H9 (cell line): ENCODE results near the gene GUK1. TPM values are rescaled to one million over a fixed set of nuclear protein-coding genes. Genes with fewer than 3 reads are reported as not detected.
A peak's percentile ranks its signal among the peaks of the same experiment; 100 is the strongest.

Source experiments
- DNase-seq: peaks from one replicate; pipeline ENCODE4 v3.0.0-alpha.2; 2017
- H2AFZ ChIP-seq: one replicate; pipeline ENCODE4 v1.6.1; 2013; ENCODE audit warnings: mild to moderate bottlenecking, low read length, control low read depth, moderate library complexity
- H2AK5ac ChIP-seq: 2 replicates; pipeline ENCODE4 v1.6.1; 2013; ENCODE audit warnings: low read length, control low read depth, mixed read lengths; ENCODE audit not compliant: insufficient read length
- H2BK120ac ChIP-seq: one replicate; pipeline ENCODE4 v1.6.1; 2013; ENCODE audit warnings: low read depth, mild to moderate bottlenecking, low read length, control low read depth, inconsistent platforms; ENCODE audit not compliant: poor library complexity, severe bottlenecking
- H2BK12ac ChIP-seq: 2 replicates; pipeline ENCODE4 v1.6.1; 2013; ENCODE audit warnings: low read length, control low read depth, mixed read lengths, low read depth; ENCODE audit not compliant: insufficient read length
- H2BK15ac ChIP-seq: 2 replicates; pipeline ENCODE4 v1.6.1; 2013; ENCODE audit warnings: low read depth, low read length, control low read depth
- H2BK20ac ChIP-seq: one replicate; pipeline ENCODE4 v1.6.1; 2013; ENCODE audit warnings: low read depth, mild to moderate bottlenecking, low read length, control low read depth, inconsistent platforms; ENCODE audit not compliant: poor library complexity, severe bottlenecking
- H2BK5ac ChIP-seq: 2 replicates; pipeline ENCODE4 v1.6.1; 2013; ENCODE audit warnings: low read length, control low read depth, mixed read lengths; ENCODE audit not compliant: insufficient read length
- H3K14ac ChIP-seq: 2 replicates; pipeline ENCODE4 v1.6.1; 2013; ENCODE audit warnings: low read length, control low read depth; ENCODE audit not compliant: insufficient read depth
- H3K18ac ChIP-seq: 2 replicates; pipeline ENCODE4 v1.6.1; 2013; ENCODE audit warnings: low read depth, mild to moderate bottlenecking, mixed read lengths, low read length, control low read depth; ENCODE audit not compliant: insufficient read length
- H3K23ac ChIP-seq: 2 replicates; pipeline ENCODE4 v1.6.1; 2013; ENCODE audit warnings: low read length, control low read depth, mixed read lengths, low read depth; ENCODE audit not compliant: insufficient read length
- H3K23me2 ChIP-seq: 2 replicates; pipeline ENCODE4 v1.6.1; 2013; ENCODE audit warnings: low read depth, mild to moderate bottlenecking, mixed read lengths, low read length, control low read depth; ENCODE audit not compliant: insufficient read length, poor library complexity, severe bottlenecking
- H3K27ac ChIP-seq: 2 replicates; pipeline ENCODE4 v1.5.1; 2013; ENCODE audit warnings: low read length, control low read depth, mixed read lengths, low read depth; ENCODE audit not compliant: insufficient read length
- H3K27me3 ChIP-seq: 2 replicates; pipeline ENCODE4 v1.6.1; 2013; ENCODE audit warnings: low read length, control low read depth, inconsistent platforms; ENCODE audit not compliant: insufficient read depth
- H3K4ac ChIP-seq: 2 replicates; pipeline ENCODE4 v1.6.1; 2013; ENCODE audit warnings: low read depth, mild to moderate bottlenecking, control low read depth, inconsistent platforms, low read length, moderate library complexity
- H3K4me1 ChIP-seq: 2 replicates; pipeline ENCODE4 v1.6.1; 2013; ENCODE audit warnings: low read length, control low read depth, inconsistent platforms; ENCODE audit not compliant: insufficient read depth
- H3K4me2 ChIP-seq: 2 replicates; pipeline ENCODE4 v1.6.1; 2013; ENCODE audit warnings: low read length, control low read depth, mixed read lengths; ENCODE audit not compliant: insufficient read length, insufficient read depth
- H3K56ac ChIP-seq: 2 replicates; pipeline ENCODE4 v1.6.1; 2013; ENCODE audit warnings: low read depth, mild to moderate bottlenecking, mixed read lengths, low read length, control low read depth; ENCODE audit not compliant: insufficient read length
- H3K79me1 ChIP-seq: 2 replicates; pipeline ENCODE4 v1.6.1; 2013; ENCODE audit warnings: low read depth, mild to moderate bottlenecking, moderate library complexity, low read length, control low read depth, inconsistent platforms; ENCODE audit not compliant: insufficient read depth, poor library complexity, severe bottlenecking
- H3K79me2 ChIP-seq: 2 replicates; pipeline ENCODE4 v1.6.1; 2013; ENCODE audit warnings: low read length, control low read depth, inconsistent platforms; ENCODE audit not compliant: insufficient read depth
- H3K9ac ChIP-seq: 2 replicates; pipeline ENCODE4 v1.6.1; 2013; ENCODE audit warnings: low read length, control low read depth, mixed read lengths; ENCODE audit not compliant: insufficient read length; ENCODE audit errors: extremely low read depth
- H3K9me3 ChIP-seq: one replicate; pipeline ENCODE4 v1.6.1; 2013; ENCODE audit warnings: low read depth, low read length, inconsistent platforms; ENCODE audit not compliant: control insufficient read depth
- H3T11ph ChIP-seq: one replicate; pipeline ENCODE4 v1.6.1; 2013; ENCODE audit warnings: mild to moderate bottlenecking, low read length, control low read depth, inconsistent platforms
- H4K20me1 ChIP-seq: one replicate; pipeline ENCODE4 v1.6.1; 2013; ENCODE audit not compliant: control insufficient read depth, insufficient read length, insufficient read depth
- H4K5ac ChIP-seq: 2 replicates; pipeline ENCODE4 v1.6.1; 2013; ENCODE audit warnings: low read depth, mild to moderate bottlenecking, mixed read lengths, low read length, control low read depth; ENCODE audit not compliant: insufficient read length
- H4K8ac ChIP-seq: replicated peaks from 2 replicates; pipeline ENCODE4 v1.6.1; 2013; ENCODE audit warnings: low read length, control low read depth, mixed read lengths, low read depth; ENCODE audit not compliant: insufficient read length
- H4K91ac ChIP-seq: 2 replicates; pipeline ENCODE4 v1.6.1; 2013; ENCODE audit warnings: low read depth, mild to moderate bottlenecking, moderate library complexity, mixed read lengths, low read length, control low read depth; ENCODE audit not compliant: insufficient read length
- H3K27ac Mint-ChIP-seq, 3 experiments: 2 replicates in 2 of 3; 3 replicates in 1 of 3; pipeline ENCODE4 v1.8.0; 2020 to 2021; ENCODE audit warnings: mixed read lengths in 3 of 3, mild to moderate bottlenecking in 1 of 3, moderate library complexity in 1 of 3
- H3K27me3 Mint-ChIP-seq: 2 replicates; pipeline ENCODE4 v1.8.0; 2021; ENCODE audit warnings: low read depth, mild to moderate bottlenecking, moderate library complexity, mixed read lengths
- H3K36me3 Mint-ChIP-seq, 3 experiments: 2 replicates in 2 of 3; 3 replicates in 1 of 3; pipeline ENCODE4 v1.8.0; 2020 to 2021; ENCODE audit warnings: low read depth in 3 of 3, mixed read lengths in 3 of 3; ENCODE audit not compliant: insufficient read depth in 1 of 3
- H3K4me1 Mint-ChIP-seq, 2 experiments: 2 replicates each; pipeline ENCODE4 v1.8.0; 2020; ENCODE audit warnings: mixed read lengths in 2 of 2
- H3K4me3 Mint-ChIP-seq, 2 experiments: 2 replicates in 1 of 2; 3 replicates in 1 of 2; pipeline ENCODE4 v1.8.0; 2020 to 2021; ENCODE audit warnings: mild to moderate bottlenecking in 2 of 2, mixed read lengths in 2 of 2, moderate library complexity in 1 of 2
- H3K9me3 Mint-ChIP-seq, 2 experiments: 2 replicates in 1 of 2; 3 replicates in 1 of 2; pipeline ENCODE4 v1.8.0; 2020; ENCODE audit warnings: mild to moderate bottlenecking in 2 of 2, mixed read lengths in 2 of 2, moderate library complexity in 1 of 2
- CTCF ChIP-seq: fragments of 200-600 bp; sonication (generic); conservative IDR thresholded peaks from 3 replicates; pipeline ENCODE4 v1.8.0; 2021; ENCODE audit warnings: antibody characterized with exemption, mild to moderate bottlenecking
- WGBS: extraction: QIAGEN DNeasy Blood & Tissue Kit; methylation state at CpG from one replicate; pipeline ENCODE4 v1.1.7; 2013; ENCODE audit warnings: missing lambda C conversion rate, low lambda C conversion rate, mixed read lengths; ENCODE audit not compliant: insufficient read length; ENCODE audit errors: extremely low coverage; 5-methylcytosine and 5-hydroxymethylcytosine counted together
- total RNA-seq: library from RNA; stranded (reverse); gene quantifications from 2 replicates; pipeline ENCODE4 v1.2.1, GENCODE V29; 2021

GUK1 gene
- total RNA-seq, 1 experiment from 2014 or later, result 88.2 TPM

- Histone ChIP-seq H2BK120ac (no peak within 1 kb of the TSS), H3K27me3 (no peaks in the 10 kb centered on the region), H4K91ac (no peak within 1 kb of the TSS), H4K8ac (no peak within 1 kb of the TSS), H4K5ac (no peak within 1 kb of the TSS), H3K9me3 (no peaks in the 10 kb centered on the region), H2BK15ac (no peak within 1 kb of the TSS), H3T11ph (no peak within 1 kb of the TSS), H3K14ac (peak within 1 kb of the TSS; percentile 73), H3K23me2 (peaks cover 5% of the 10 kb centered on the region), H3K56ac (no peak within 1 kb of the TSS), H3K18ac (peak within 1 kb of the TSS; percentile 40), H3K23ac (no peak within 1 kb of the TSS), H2AK5ac (no peak within 1 kb of the TSS), H2BK12ac (no peak within 1 kb of the TSS), H2AFZ (no peak within 1 kb of the TSS), H3K79me2 (no peaks in the 10 kb centered on the region), H3K4me2 (peak within 1 kb of the TSS; percentile 40), H3K4me1 (no peaks in the 10 kb centered on the region), H3K27ac (no peak within 1 kb of the TSS), H4K20me1 (no peaks in the 10 kb centered on the region), H3K9ac (peak within 1 kb of the TSS; percentile 39), H3K4ac (no peak within 1 kb of the TSS), H2BK20ac (no peak within 1 kb of the TSS), H3K79me1 (no peaks in the 10 kb centered on the region), H2BK5ac (no peak within 1 kb of the TSS)
- Mint-ChIP-seq H3K36me3 (peaks cover 25 to 55% (median 46%) of the 10 kb centered on the region in 3 experiments; a peak in 6 of 7 replicates), H3K27me3 (peaks cover 3% of the 10 kb centered on the region; the same call in 1 of the 2 replicates), H3K27ac (peak within 1 kb of the TSS; percentile 94 to 98 (median 95); a peak in 6 of 7 replicates), H3K9me3 (no peaks in the 10 kb centered on the region), H3K4me3 (peak within 1 kb of the TSS; percentile 95 to 96), H3K4me1 (peaks cover 12% of the 10 kb centered on the region in 2 experiments)
- DNase-seq, result peak; percentile 96
- WGBS, result no CpG with 5 or more reads among the region's 104 CpGs
- TF ChIP-seq CTCF, result no peak
These were observed 37.1 kb upstream of the GUK1 start, which contains the start of gene C1orf35 for GRCh38 chr1:228102791-228103620. TSS of gene C1orf35 (minus strand) at chr1:228103325. CDS start at chr1:228103227, 98 bp downstream.
